Transverse colon (tissue), 4 donors: ENCODE data around the gene UAP1L1.

ENCODE experiments used
- CTCF ChIP-seq, 5 experiments: fragments of 200-600 bp in 3 of 5; fragments of 450-650 bp in 2 of 5; sonication (generic) in 3 of 5; IDR thresholded peaks; 1 replicate in 2 of 5; 2 replicates in 3 of 5; pipeline ENCODE4 v1.5.1; 2016 to 2017; ENCODE audit warnings: antibody characterized with exemption in 5 of 5, inconsistent platforms in 3 of 5, mild to moderate bottlenecking in 2 of 5, moderate library complexity in 1 of 5
- POLR2A ChIP-seq: fragments of 450-650 bp; IDR thresholded peaks from one replicate; pipeline ENCODE4 v1.6.1; 2016; ENCODE audit warnings: antibody characterized with exemption, mild to moderate bottlenecking, moderate library complexity
- POLR2AphosphoS5 ChIP-seq, 3 donors: sonication (generic); formaldehyde crosslinking; IDR thresholded peaks; one replicate each; pipeline ENCODE4 v1.6.1; 2016; ENCODE audit warnings: antibody characterized with exemption in 3 of 3

- TF ChIP-seq CTCF (IDR thresholded peaks at IDR 0.05) (no peak), POLR2A (peak; percentile 33), POLR2AphosphoS5 (IDR thresholded peaks at IDR 0.05) (peak; percentile 40 to 60 (median 56))
Observed at GRCh38 chr9:137044502-137045177, 32.7 kb upstream of the UAP1L1 start.
